Posterior vena cava (tissue), 2 donors: Measurements from ENCODE around the gene NCKAP5. TPM values are rescaled to one million over a fixed set of nuclear protein-coding genes. Genes with fewer than 3 reads are reported as not detected.

Experiments used
- DNase-seq: peaks from one replicate; pipeline ENCODE4 v3.0.0-alpha.2; 2020; ENCODE audit warnings: low spot score
- intact Hi-C, 2 donors: fragments of 100-400 bp; cut with DNase I; formaldehyde crosslinking; loops; one replicate each; pipeline versions ENCODE4 v1.14.1 to v1.14.2; 2022 to 2023
- total RNA-seq, 2 donors: library from RNA; stranded (reverse); fragmentation: NEBNext Ultra II Directional; extraction: Animal tissue kit (Norgen Biotek cat#: 25700); gene quantifications; one replicate each; pipeline ENCODE4 v1.2.1, GENCODE V29; 2021
- donor health status: DM: yes; HTN: yes; CAD: no.
- donor health status: DM: yes; HTN: yes; CAD: no.

NCKAP5 gene
- total RNA-seq, 2 donors from 2014 or later: 2.0 to 2.1 TPM

GRCh38 chr2:133416736-133417135, 151.5 kb downstream of the NCKAP5 start:
- DNase-seq: no peak
- intact Hi-C loops: no loop called here

GRCh38 chr2:133416146-133416545, 152.1 kb downstream of the NCKAP5 start:
- no peak for DNase-seq
- intact Hi-C loops: no loop called here

GRCh38 chr2:133415210-133415876, 152.9 kb downstream of the NCKAP5 start:
- no peak for DNase-seq
- intact Hi-C loops: no loop called here

- intact Hi-C loops: no loop called here
- no peak for DNase-seq
These were observed 153.6 kb downstream of the NCKAP5 start for GRCh38 chr2:133414486-133415209.

- intact Hi-C loops: no loop called here
- DNase-seq: no peak
These were observed 154.4 kb downstream of the NCKAP5 start for GRCh38 chr2:133413863-133414262.

GRCh38 chr2:133412694-133413093, 155.6 kb downstream of the NCKAP5 start:
- intact Hi-C loops: no loop called here
- DNase-seq: no peak

GRCh38 chr2:133411857-133412256, 156.4 kb downstream of the NCKAP5 start:
- intact Hi-C loops: no loop called here
- no peak for DNase-seq

GRCh38 chr2:133411101-133411500, 157.2 kb downstream of the NCKAP5 start:
- DNase-seq: no peak
- intact Hi-C loops: no loop called here

GRCh38 chr2:133409581-133410285, 158.5 kb downstream of the NCKAP5 start:
- DNase-seq: no peak
- intact Hi-C loops: no loop called here

- no peak for DNase-seq
- intact Hi-C loops: no loop called here
These were observed 159.6 kb downstream of the NCKAP5 start for GRCh38 chr2:133408671-133409070.

- intact Hi-C loops: loop anchor here in 1 of 2 donors (2.0 kb wide), 1 partner anchor 51 kb away; no protein-coding TSS in a partner anchor
- no peak for DNase-seq
These were observed 160.9 kb downstream of the NCKAP5 start for GRCh38 chr2:133407341-133407740.

- intact Hi-C loops: no loop called here
- DNase-seq: no peak
These were observed 163.0 kb downstream of the NCKAP5 start for GRCh38 chr2:133405252-133405651.

GRCh38 chr2:133400411-133400810, 167.9 kb downstream of the NCKAP5 start:
- intact Hi-C loops: no loop called here
- DNase-seq: no peak

GRCh38 chr2:133393895-133394294, 174.4 kb downstream of the NCKAP5 start:
- no peak for DNase-seq
- intact Hi-C loops: no loop called here

- intact Hi-C loops: no loop called here
- DNase-seq: no peak
These were observed 178.1 kb downstream of the NCKAP5 start for GRCh38 chr2:133390156-133390555.

- intact Hi-C loops: no loop called here
- no peak for DNase-seq
These were observed 178.7 kb downstream of the NCKAP5 start for GRCh38 chr2:133389569-133389968.

- DNase-seq: no peak
- intact Hi-C loops: no loop called here
These were observed 185.7 kb downstream of the NCKAP5 start for GRCh38 chr2:133382566-133382965.

GRCh38 chr2:133380991-133381390, 187.3 kb downstream of the NCKAP5 start:
- DNase-seq: no peak
- intact Hi-C loops: no loop called here

- no peak for DNase-seq
- intact Hi-C loops: no loop called here
These were observed 189.2 kb downstream of the NCKAP5 start for GRCh38 chr2:133378928-133379549.

- intact Hi-C loops: no loop called here
- DNase-seq: no peak
These were observed 189.9 kb downstream of the NCKAP5 start for GRCh38 chr2:133378386-133378785.
